GM10266 (cell line): Measurements from ENCODE around the gene NDUFS4.
"Not testable (repeated sequence)": the region's sequence is repeated elsewhere in the genome, so short reads cannot be mapped to it uniquely, and the experiment has no call there.

Experiments
- DNase-seq: peaks from one replicate; pipeline ENCODE4 v3.0.0; 2012; ENCODE audit errors: extremely low spot score
- TF ChIP-seq, protein P1 (sequence below): IDR thresholded peaks from 2 replicates; pipeline ENCODE4 v1.5.1; 2012; ENCODE audit warnings: mild to moderate bottlenecking, low read depth; ENCODE audit not compliant: control insufficient read depth, insufficient read depth; ENCODE audit errors: missing control alignments

Gene NDUFS4

DNA sequence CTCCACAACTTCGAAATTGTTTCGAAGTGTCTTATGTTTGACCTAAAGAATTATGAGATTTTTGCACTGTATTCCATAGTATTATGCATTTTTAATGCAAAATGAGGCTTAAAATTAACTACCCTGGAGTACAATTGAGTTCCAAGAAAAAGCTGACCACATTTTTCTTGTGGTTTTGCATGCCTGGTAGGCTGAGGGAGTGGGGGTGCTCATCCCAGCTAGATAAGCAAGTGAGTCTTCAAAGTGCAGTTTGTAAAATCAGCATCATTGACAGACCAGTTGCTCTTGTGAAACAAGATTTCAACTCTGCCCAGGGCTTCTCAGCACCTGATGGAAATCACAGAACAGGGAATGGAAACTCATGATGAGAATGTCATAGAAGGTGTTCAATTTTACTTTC, 17.0 kb upstream of the NDUFS4 start:
- TF ChIP-seq, protein P1, sequence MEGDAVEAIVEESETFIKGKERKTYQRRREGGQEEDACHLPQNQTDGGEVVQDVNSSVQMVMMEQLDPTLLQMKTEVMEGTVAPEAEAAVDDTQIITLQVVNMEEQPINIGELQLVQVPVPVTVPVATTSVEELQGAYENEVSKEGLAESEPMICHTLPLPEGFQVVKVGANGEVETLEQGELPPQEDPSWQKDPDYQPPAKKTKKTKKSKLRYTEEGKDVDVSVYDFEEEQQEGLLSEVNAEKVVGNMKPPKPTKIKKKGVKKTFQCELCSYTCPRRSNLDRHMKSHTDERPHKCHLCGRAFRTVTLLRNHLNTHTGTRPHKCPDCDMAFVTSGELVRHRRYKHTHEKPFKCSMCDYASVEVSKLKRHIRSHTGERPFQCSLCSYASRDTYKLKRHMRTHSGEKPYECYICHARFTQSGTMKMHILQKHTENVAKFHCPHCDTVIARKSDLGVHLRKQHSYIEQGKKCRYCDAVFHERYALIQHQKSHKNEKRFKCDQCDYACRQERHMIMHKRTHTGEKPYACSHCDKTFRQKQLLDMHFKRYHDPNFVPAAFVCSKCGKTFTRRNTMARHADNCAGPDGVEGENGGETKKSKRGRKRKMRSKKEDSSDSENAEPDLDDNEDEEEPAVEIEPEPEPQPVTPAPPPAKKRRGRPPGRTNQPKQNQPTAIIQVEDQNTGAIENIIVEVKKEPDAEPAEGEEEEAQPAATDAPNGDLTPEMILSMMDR = no peak
- no peak for DNase-seq

DNA sequence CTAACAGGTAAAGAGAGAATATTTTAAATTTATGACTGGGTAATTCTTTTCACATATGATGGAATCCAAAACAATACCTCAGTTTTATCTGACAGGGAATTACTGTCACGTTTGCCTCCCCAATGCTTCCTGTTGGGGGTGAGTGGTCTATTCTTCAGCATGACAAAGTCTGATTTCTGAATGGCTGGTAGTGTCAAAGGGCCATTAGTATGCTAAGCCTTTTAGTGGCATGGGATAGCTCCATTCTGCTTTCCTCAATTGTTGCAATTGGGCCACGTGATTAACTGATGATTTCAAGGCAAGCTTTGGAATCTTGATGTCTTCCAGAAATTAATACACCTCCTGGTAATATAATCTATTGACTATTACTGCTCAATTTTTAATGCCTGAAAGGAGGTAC, 14.7 kb upstream of the NDUFS4 start:
- TF ChIP-seq, protein P1 = no peak
- DNase-seq = no peak

DNA sequence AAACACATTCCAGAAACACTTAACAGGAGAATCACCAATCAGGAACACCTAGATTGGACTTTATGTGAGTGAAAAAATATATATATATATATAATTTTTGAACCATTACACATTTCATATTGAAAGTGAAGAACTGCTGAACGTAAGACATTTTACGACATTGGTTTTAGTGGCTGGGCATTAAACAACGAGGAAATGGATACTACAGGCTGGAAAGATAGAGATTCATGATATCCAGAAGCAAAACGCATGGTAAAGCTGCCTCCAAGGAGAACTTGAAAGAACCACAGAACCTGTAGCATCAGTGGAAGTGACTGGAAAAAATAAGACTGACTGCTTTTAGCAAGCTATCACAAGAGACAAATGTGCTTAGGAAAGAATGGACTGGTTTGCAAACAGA, 13.2 kb upstream of the NDUFS4 start:
- TF ChIP-seq, protein P1 = no peak
- DNase-seq = no peak

DNA sequence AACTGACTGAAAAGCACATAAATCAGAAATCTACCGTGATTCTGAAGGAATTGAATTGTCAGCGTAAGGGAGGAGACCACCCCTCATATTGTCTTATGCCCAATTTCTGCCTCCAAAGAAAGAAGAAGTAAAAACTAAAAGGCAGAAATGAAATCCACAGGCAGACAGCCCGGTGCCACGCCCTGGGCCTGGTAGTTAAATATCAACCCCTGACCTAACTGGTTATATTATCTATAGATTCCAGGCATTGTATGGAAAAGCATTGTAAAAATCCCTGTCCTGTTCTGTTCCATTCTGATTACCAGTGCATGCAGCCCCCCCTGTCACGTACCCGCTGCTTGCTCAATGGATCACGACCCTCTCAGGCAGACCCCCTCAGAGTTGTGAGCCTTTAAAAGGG, 11.9 kb upstream of the NDUFS4 start:
- DNase-seq = not testable (repeated sequence)

DNA sequence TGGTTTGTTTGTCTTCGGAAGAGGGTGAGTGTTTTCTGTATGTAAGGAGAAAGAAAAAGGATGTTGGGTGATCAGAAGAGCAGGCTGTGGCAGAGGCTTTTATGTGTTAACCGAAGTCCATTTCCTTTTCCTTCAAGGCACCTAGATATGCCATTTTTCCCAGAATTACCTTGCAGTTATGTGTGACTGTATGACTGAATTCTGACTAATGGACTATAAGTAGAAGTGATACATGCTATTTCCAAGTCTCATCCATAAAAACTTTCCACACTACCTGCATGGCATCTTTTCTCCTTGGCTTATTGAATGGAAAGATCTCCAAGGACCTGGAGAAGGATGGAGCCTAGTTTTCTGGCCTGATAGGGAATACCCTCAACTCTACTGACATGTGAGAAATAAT, 10.6 kb upstream of the NDUFS4 start:
- TF ChIP-seq, protein P1 = no peak
- DNase-seq = no peak

DNA sequence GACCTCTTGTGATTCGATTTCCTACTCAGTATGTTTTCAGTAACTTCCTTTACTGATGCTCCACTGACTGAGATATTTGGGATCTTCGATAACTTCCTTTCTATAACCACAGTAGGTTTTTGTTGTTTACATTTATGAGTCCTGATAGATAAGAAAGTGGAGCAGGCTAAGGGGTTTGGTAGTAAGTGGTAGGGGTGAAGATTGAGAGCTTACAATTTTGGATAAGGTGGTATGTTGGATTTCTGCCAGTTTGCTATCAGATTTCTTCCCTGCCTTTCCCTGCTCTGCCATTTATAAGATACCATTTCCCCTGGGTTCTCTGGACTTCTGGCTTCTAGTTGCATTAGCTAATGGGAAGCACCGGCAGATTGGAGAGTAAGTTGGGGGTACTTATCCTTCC, 7.9 kb upstream of the NDUFS4 start:
- TF ChIP-seq, protein P1 = no peak
- no peak for DNase-seq

DNA sequence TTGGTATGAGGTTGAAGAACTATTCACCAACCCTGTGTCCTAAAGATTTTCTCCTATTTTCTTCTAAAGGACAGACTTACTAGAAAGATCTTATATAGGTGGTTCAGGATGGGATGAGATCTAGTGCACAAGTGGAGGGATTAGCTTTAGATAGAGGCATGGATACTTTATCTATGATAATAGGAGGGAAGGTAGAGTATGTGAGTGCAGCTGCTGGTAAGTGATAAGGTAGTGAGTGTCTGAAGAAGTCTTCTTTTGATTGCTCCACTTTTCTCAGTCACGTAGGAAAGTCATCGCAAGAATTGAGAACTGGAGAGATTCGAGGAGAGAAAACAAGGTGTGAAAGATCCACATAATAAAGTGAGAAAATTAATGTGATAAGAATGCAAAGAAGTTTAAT, 6.0 kb upstream of the NDUFS4 start:
- TF ChIP-seq, protein P1 = no peak

DNA sequence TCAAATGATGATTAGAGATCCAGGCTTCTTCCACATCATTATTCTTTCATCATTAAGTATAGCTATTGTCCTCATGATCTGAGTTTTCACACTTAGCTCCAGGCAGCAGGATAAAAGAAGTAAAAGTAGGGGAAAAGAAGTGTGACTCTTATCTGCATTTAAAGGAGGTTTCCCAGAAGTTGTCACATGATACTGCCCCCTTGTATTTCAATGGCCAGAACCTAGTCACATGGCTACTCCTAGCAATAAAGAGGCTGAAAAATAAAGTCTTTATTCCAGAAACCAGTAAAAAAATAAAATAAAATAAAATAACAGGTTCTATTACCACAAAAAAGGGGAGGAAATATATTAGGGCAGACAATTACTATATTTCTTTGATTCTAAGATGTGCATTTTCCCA, 5.3 kb upstream of the NDUFS4 start:
- TF ChIP-seq, protein P1 = no peak
- no peak for DNase-seq

More for the DNA sequence above, 6.0 kb upstream of the NDUFS4 start:
- no peak for DNase-seq
